Measurements from ENCODE around the gene RCAN3. TPM values are rescaled to one million over a fixed set of nuclear protein-coding genes. Genes with fewer than 3 reads are reported as not detected.

RCAN3 gene
- total RNA-seq, 1 experiment from 2014 or later: 21.9 TPM

DNA sequence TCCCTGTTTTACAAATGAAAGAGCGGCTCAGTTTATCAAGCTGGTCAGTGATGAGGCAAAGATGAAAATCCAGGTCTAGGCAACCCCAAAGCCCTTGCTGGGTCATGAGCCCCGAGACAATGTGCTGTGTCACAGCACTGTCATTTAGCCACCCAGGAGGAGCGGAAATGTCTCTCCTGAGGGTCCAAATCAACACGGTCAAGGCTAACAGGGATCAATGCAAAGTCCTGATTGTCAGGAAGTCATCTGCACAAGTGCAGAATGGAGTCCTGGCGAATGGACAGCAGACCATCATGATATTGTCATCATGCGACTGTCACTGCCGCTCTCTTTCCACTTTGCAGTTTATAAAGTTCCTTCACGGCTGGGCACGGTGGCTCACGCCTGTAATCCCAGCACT lies 83.5 kb downstream of the RCAN3 start:
- no peak for TF ChIP-seq EZH2 (IDR thresholded peaks at IDR 0.05; ENCODE audit: low read depth)
- TF ChIP-seq, protein P1, sequence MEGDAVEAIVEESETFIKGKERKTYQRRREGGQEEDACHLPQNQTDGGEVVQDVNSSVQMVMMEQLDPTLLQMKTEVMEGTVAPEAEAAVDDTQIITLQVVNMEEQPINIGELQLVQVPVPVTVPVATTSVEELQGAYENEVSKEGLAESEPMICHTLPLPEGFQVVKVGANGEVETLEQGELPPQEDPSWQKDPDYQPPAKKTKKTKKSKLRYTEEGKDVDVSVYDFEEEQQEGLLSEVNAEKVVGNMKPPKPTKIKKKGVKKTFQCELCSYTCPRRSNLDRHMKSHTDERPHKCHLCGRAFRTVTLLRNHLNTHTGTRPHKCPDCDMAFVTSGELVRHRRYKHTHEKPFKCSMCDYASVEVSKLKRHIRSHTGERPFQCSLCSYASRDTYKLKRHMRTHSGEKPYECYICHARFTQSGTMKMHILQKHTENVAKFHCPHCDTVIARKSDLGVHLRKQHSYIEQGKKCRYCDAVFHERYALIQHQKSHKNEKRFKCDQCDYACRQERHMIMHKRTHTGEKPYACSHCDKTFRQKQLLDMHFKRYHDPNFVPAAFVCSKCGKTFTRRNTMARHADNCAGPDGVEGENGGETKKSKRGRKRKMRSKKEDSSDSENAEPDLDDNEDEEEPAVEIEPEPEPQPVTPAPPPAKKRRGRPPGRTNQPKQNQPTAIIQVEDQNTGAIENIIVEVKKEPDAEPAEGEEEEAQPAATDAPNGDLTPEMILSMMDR (conservative IDR thresholded peaks at IDR 0.05): no peak
- CTCF ChIA-PET: interaction anchor here (0.5 to 1.8 kb wide), 3 partner anchors 34 to 71 kb away, joined by 4 to 15 read pairs (median 6); no protein-coding TSS in a partner anchor
- Histone ChIP-seq H3K4me1 (replicated peaks; ENCODE audit: insufficient read depth) (no peaks in the 10 kb centered on the region), H3K36me3 (ENCODE audit: low read depth) (no peaks in the 10 kb centered on the region), H3K9me3 (ENCODE audit: insufficient read depth, low read depth) (no peaks in the 10 kb centered on the region), H3K4me2 (no peak overlapping the region), H3K79me2 (ENCODE audit: low read depth) (no peaks in the 10 kb centered on the region), H3K4me3 (no peak overlapping the region), H2AFZ (no peak overlapping the region), H3K9me2 (ENCODE audit: insufficient read depth) (no peaks in the 10 kb centered on the region), H3K27ac (no peak overlapping the region), H4K20me1 (ENCODE audit: insufficient read depth) (no peaks in the 10 kb centered on the region), H3F3A (ENCODE audit: insufficient read depth, low read depth) (no peaks in the 10 kb centered on the region), H3K27me3 (ENCODE audit: insufficient read depth, low read depth) (no peaks in the 10 kb centered on the region)
- POLR2A ChIA-PET (ENCODE audit: unreplicated experiment): no interaction called here
- intact Hi-C loops (cut with micrococcal nuclease; ENCODE audit: unreplicated experiment): loop anchor here (2.0 kb wide), 1 partner anchor 49 kb away; no protein-coding TSS in a partner anchor
- no peak for DNase-seq
- BruUV-seq (replicated peaks): no TSS peak

DNA sequence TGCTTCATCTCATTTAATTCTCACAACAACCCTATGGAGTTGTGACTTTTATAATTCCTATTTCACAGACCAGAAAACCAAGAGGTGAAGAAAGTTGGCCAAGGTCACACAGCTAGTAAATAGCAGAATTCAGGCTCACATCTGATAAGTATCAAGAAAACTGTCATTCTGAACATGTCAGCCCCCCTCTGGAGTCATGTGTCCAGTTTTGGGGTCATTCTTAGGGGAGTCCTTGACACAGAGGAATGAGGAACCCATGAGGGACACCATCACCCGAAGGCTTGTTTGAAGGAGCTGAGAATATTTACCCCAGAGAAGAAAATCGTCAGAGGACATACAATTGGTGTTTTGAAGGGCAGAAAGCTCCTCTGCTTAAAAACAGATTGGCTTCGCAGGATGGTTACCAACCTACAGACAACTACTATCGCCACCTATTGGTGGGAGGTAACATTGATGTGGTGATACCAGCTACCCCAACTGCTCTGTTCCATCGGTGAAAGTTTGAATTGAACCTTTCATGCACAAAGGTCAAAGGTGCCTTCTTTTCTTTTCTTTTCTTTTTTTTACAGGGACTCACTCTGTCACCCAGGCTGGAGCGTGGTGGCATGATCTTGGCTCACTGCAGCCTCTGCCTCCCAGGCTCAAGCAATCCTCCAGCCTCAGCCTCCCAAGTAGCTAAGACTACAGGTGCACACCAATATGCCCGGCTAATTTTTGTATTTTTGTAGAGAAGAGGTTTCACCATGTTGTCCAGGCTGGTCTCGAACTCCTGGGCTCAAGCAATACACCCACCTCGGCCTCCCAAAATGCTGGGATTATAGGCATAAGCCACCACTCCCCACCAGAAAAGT lies 84.6 kb downstream of the RCAN3 start:
- no peak overlapping the region for H2AFZ ChIP-seq
- DNase-seq: peak; percentile 29 to 37
- H3K36me3 ChIP-seq (ENCODE audit: low read depth): no peaks in the 10 kb centered on the region
- H3K4me1 ChIP-seq (replicated peaks; ENCODE audit: insufficient read depth): no peaks in the 10 kb centered on the region
- peak overlapping the region; percentile 34; the same call in 1 of the 2 replicates for H3K4me2 ChIP-seq
- H3K27ac ChIP-seq: no peak overlapping the region
- no peaks in the 10 kb centered on the region for H3K9me3 ChIP-seq (ENCODE audit: insufficient read depth, low read depth)
- intact Hi-C loops (cut with micrococcal nuclease; ENCODE audit: unreplicated experiment): loop anchor here (2.0 kb wide), 1 partner anchor 48 kb away; no protein-coding TSS in a partner anchor
- H3F3A ChIP-seq (ENCODE audit: insufficient read depth, low read depth): no peaks in the 10 kb centered on the region
- no peaks in the 10 kb centered on the region for H3K27me3 ChIP-seq (ENCODE audit: insufficient read depth, low read depth)
- POLR2A ChIA-PET (ENCODE audit: unreplicated experiment): interaction anchor here (0.6 to 0.7 kb wide), 2 partner anchors 16 to 19 kb away, joined by 5 read pairs; no protein-coding TSS in a partner anchor
- TF ChIP-seq, protein P1 (conservative IDR thresholded peaks at IDR 0.05): peak; percentile 76
- no peak for TF ChIP-seq EZH2 (IDR thresholded peaks at IDR 0.05; ENCODE audit: low read depth)
- no peaks in the 10 kb centered on the region for H4K20me1 ChIP-seq (ENCODE audit: insufficient read depth)
- BruUV-seq (replicated peaks): no TSS peak
- CTCF ChIA-PET: interaction anchor here (0.6 to 1.8 kb wide), 10 partner anchors 12 to 388 kb away, joined by 3 to 15 read pairs (median 4); partner anchors contain the start of gene NIPAL3
- no peaks in the 10 kb centered on the region for H3K9me2 ChIP-seq (ENCODE audit: insufficient read depth)
- no peak overlapping the region for H3K4me3 ChIP-seq
- no peaks in the 10 kb centered on the region for H3K79me2 ChIP-seq (ENCODE audit: low read depth)

DNA sequence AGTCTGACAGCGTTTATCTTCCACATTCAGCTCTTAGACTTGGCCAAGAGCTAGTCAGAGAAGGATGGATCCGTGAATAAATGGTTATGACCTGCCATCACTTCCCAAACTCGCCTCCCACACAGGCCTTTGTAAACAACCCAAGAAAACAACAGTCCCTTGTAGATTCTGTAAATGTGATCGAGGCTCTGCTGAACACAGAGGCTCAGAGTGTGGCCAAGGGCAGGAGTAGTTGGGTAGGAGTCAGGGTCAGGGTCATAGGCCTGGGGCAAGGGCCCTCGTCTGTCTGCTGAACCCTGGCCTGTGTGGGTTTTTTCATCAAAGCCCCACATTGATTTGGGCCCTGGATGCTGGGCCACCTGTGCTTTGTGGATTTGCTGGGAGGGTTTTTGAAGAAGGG lies 85.9 kb downstream of the RCAN3 start:
- Histone ChIP-seq H2AFZ (no peak overlapping the region), H3K27me3 (ENCODE audit: insufficient read depth, low read depth) (no peaks in the 10 kb centered on the region), H4K20me1 (ENCODE audit: insufficient read depth) (no peaks in the 10 kb centered on the region), H3F3A (ENCODE audit: insufficient read depth, low read depth) (no peaks in the 10 kb centered on the region), H3K79me2 (ENCODE audit: low read depth) (no peaks in the 10 kb centered on the region), H3K27ac (no peak overlapping the region), H3K4me3 (no peak overlapping the region), H3K9me2 (ENCODE audit: insufficient read depth) (no peaks in the 10 kb centered on the region), H3K36me3 (ENCODE audit: low read depth) (no peaks in the 10 kb centered on the region), H3K4me1 (replicated peaks; ENCODE audit: insufficient read depth) (no peaks in the 10 kb centered on the region), H3K4me2 (no peak overlapping the region), H3K9me3 (ENCODE audit: insufficient read depth, low read depth) (no peaks in the 10 kb centered on the region)
- ChIA-PET POLR2A (ENCODE audit: unreplicated experiment) (no interaction called here), CTCF (no interaction called here)
- TF ChIP-seq, protein P1 (conservative IDR thresholded peaks at IDR 0.05): no peak
- TF ChIP-seq EZH2 (IDR thresholded peaks at IDR 0.05; ENCODE audit: low read depth): no peak
- DNase-seq: no peak
- BruUV-seq (replicated peaks): no TSS peak
- intact Hi-C loops (cut with micrococcal nuclease; ENCODE audit: unreplicated experiment): no loop called here
